ENCODE data around the gene CYSTM1. TPM values are rescaled to one million over a fixed set of nuclear protein-coding genes. Genes with fewer than 3 reads are reported as not detected.

Gene CYSTM1
- total RNA-seq, 1 donor from 2014 or later: 11.4 TPM

- ATAC-seq: peak; percentile 95
These were observed 84.5 kb downstream of the CYSTM1 start for GRCh38 chr5:140259500-140259899.

- ATAC-seq: no peak
These were observed 85.2 kb downstream of the CYSTM1 start for GRCh38 chr5:140260089-140260656.

- peak; percentile 84 for ATAC-seq
These were observed 86.6 kb downstream of the CYSTM1 start for GRCh38 chr5:140261403-140262171.

- no peak for ATAC-seq
These were observed 87.2 kb downstream of the CYSTM1 start for GRCh38 chr5:140262221-140262620.

DNA sequence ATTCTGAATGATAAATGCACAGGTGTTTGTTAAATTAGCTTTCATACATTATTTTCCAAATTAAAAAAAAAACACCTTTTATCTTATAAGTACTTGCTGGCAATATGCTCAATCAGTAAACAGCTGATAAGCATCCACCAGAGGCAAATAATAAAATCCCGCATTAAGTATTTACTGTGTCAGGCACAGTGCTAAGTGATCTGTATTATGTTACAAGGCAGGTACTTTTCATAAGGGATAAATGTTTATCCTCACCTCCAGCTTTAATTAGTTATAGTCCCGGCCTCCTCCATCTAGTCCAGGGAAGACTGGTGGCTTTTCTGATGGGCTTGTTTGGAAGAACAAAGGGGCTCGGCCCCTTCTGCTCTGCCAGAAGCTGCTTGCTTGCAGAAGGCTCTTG, 87.9 kb downstream of the CYSTM1 start:
- no peak for ATAC-seq

DNA sequence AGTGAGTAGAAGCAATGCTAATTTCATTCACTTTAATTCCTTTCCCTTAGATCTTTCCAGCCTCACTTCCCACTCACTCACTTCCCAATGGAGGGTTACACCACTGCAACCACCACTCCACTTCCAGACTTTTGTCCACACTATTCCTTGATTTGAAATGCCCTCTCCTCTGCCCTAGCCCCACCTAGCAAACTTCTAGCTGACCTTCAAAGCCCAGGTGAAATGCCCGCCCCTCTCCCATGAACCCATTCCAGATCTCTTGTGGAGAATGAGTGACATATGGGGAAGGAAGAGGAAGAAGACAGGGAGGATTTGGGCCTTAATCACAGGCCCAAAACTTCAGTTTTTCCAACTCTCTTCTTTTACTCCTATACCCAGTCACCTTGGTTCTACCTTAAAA, 90.9 kb downstream of the CYSTM1 start:
- no peak for ATAC-seq

DNA sequence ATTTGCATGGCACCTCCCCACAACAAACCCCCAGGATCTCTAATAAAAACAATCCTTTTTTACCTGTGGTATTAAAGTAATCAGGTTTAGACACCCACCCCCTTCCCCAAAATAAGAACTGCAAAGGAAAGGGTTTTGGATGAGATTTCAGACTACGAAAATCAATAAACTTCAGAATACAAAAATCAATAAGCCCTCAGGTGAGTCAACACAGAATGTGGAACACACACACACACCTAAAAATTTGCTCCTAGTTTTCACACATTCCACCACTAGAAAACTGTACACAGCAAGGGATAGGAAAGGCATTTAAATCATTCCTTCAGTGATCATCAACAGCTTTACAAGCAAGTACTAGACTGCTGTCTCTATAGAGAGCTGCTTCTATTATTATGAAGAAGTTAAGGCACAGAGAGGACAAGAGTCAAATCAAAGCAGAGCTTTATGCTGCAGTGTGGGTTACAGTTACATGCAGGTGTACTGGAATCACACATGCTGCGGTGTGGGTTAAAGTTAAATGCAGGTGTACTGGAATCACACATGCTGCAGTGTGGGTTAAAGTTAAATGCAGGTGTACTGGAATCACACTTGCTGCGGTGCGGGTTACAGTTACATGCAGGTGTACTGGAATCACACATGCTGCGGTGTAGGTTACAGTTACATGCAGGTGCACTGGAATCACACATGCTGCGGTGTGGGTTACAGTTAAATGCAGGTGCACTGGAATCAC, 91.6 kb downstream of the CYSTM1 start:
- no peak for ATAC-seq

- ATAC-seq: no peak
These were observed 92.2 kb downstream of the CYSTM1 start for GRCh38 chr5:140267201-140267540.

DNA sequence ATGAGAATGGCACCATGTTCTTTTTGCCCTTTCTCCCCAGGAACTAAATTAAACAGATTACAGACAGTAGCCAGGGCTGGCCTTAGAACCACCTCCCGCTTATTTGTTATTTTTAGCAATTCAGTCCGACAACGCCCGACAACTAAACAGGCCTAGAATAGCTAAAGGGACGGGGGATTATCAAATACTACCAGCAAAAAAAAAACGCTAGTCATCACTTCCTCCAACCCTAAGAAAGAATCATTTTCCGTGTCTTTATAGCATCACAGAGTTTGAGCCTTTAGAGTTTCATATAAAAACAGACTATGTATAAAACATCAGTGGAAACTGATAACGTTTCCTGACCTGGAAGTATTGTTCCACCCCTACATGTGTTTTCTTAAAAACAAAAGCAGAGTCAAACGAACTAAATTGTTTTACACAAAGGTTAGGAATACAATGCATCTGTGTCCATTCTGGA, 92.6 kb downstream of the CYSTM1 start:
- no peak for ATAC-seq

DNA sequence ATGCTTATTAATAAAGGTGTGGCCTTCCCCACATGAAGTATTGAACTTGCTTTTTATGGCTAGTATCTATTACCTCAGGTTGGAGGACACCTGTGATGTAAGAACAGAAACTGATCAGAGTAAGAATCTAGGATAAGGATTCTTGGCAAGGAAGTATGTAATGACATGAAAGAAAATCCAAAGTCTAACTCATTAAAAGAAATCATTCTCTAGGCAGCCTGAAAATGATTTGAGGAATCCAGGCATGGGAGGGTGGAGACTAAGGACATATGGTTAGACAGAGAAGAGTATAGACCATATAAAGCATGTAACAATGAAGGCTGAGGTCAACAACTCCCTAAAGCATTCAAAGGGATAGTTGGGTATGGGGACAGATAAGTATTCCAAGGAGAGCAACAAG, 95.0 kb downstream of the CYSTM1 start:
- no peak for ATAC-seq

DNA sequence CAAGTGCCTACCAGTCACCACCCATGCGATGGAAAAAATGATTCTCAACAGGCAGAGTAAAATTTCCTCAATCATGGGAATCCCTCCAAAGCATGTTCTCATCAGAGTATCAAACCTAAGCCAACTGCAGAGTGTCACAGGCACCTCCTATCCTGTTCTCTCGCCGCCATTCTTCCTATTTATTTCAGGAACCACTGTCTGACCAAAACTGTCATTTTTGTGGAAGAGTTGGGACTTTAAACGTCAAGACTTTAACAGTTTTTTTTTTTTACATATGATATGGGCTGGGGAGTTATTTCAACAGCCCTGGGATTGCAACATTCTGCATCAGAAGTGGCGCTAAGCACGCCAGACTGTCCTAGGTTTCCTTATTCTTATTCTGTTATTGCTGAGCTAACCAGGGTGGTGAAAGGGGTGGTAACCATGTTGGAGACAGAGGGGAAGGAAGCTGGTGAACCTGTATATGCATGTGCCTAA, 98.5 kb downstream of the CYSTM1 start:
- peak; percentile 38 for ATAC-seq

GRCh38 chr5:140275837-140276236, 100.8 kb downstream of the CYSTM1 start:
- no peak for ATAC-seq

DNA sequence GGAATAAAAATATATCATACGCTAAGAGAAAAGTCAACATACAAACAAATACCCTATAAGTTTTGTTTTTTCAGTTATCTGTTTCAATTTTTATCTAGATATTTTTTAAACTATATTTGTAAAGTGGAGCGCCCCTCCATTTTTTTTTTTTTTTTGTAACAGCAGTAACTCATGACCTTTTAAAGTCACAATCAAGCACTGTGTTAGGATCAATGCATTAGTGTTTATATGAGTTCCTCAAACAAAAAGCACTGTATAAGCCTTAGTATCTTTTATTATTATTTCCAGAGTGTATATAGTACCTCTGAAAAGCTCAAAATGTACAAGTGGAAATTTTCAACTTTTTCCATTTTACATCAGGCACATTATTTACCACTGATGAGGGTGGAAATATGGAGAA, 107.3 kb downstream of the CYSTM1 start:
- ATAC-seq: no peak

GRCh38 chr5:140284013-140284412, 109.0 kb downstream of the CYSTM1 start:
- ATAC-seq: no peak

- no peak for ATAC-seq
These were observed 111.4 kb downstream of the CYSTM1 start for GRCh38 chr5:140286424-140286823.

DNA sequence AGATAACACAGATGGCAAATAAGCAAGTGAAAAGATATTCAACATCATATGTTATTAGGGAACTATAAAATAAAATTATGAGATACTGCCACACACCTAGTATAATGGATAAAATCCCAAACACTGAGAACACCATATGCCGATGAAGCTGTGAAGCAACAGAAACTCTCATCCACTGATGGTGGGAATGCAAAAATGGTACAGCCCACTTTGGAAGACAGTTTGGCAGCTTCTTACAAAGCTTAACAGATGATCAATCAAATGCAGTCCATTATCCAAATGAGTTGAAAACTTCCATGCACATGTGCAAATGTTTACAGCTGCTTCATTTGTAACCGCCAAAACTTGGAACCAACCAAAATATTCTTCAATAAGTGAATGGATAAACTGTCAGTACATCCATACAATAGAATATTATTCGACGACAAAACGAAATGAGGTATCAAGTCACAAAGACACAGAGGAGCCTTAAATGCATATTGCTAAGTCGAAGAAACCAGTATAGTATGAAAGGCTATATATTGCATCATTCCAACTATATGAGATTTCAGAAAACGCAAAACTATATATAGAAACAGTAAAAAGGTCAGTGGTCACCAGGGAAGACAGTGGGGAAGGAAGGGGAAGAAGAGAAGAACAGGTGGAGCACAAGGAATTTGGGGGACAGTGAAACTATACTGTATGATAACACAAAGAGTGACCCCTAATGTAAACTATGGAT, 113.0 kb downstream of the CYSTM1 start:
- no peak for ATAC-seq

- no peak for ATAC-seq
These were observed 117.4 kb downstream of the CYSTM1 start for GRCh38 chr5:140292212-140293036.

Other genes with a start within 250 kb of the CYSTM1 start
- 1.9 TPM for gene NRG2, start 131.9 kb upstream of the CYSTM1 start, total RNA-seq
- 7.3 TPM for gene PURA, start 61.1 kb upstream of the CYSTM1 start, total RNA-seq
- gene IGIP, start 49.3 kb upstream of the CYSTM1 start, total RNA-seq: 2.6 TPM
- 33.5 TPM for gene PFDN1, start 127.9 kb downstream of the CYSTM1 start, total RNA-seq
- gene HBEGF, start 171.4 kb downstream of the CYSTM1 start, total RNA-seq: 62.1 TPM
- 0.08 TPM for gene SLC4A9, start 185.0 kb downstream of the CYSTM1 start, total RNA-seq
- gene ANKHD1, start 226.6 kb downstream of the CYSTM1 start, total RNA-seq: 73.1 TPM

Measured in esophagus mucosa (tissue), 1 donor.